GM19463 (cell line): ENCODE results near the gene SCAI.
"Not testable (repeated sequence)": the region's sequence is repeated elsewhere in the genome, so short reads cannot be mapped to it uniquely, and the experiment has no call there.

Source experiments
- ATAC-seq: cut with Tn5 transposase; IDR thresholded peaks from one replicate; pipeline ENCODE4 v1.9.1; 2021; ENCODE audit warnings: mild to moderate bottlenecking, moderate library complexity; ENCODE audit not compliant: unreplicated experiment

Gene SCAI

GRCh38 chr9:125150349-125151245, 7.3 kb upstream of the SCAI start:
- no peak for ATAC-seq

- no peak for ATAC-seq
These were observed 4.1 kb upstream of the SCAI start for GRCh38 chr9:125147401-125147951.

- ATAC-seq: no peak
These were observed 2.9 kb upstream of the SCAI start for GRCh38 chr9:125146247-125146646.

GRCh38 chr9:125145425-125145824, 2.1 kb upstream of the SCAI start:
- no peak for ATAC-seq

GRCh38 chr9:125142560-125143376, 560 bp downstream of the SCAI start:
- ATAC-seq: peak; percentile 30

- no peak for ATAC-seq
These were observed 1.6 kb downstream of the SCAI start for GRCh38 chr9:125141751-125142150.

- ATAC-seq: no peak
These were observed 2.1 kb downstream of the SCAI start for GRCh38 chr9:125141251-125141650.

GRCh38 chr9:125140576-125140975, 2.8 kb downstream of the SCAI start:
- ATAC-seq: no peak

GRCh38 chr9:125137200-125137599, 6.1 kb downstream of the SCAI start:
- no peak for ATAC-seq

GRCh38 chr9:125134976-125135375, 8.4 kb downstream of the SCAI start:
- ATAC-seq: no peak

GRCh38 chr9:125133403-125134329, 9.7 kb downstream of the SCAI start:
- no peak for ATAC-seq

- ATAC-seq: no peak
These were observed 11.6 kb downstream of the SCAI start for GRCh38 chr9:125131778-125132177.

- peak; percentile 99 for ATAC-seq
These were observed 17.1 kb downstream of the SCAI start for GRCh38 chr9:125126019-125126746.

- no peak for ATAC-seq
These were observed 17.8 kb downstream of the SCAI start for GRCh38 chr9:125125523-125125922.

- no peak for ATAC-seq
These were observed 22.2 kb downstream of the SCAI start for GRCh38 chr9:125121146-125121545.

- ATAC-seq: no peak
These were observed 23.6 kb downstream of the SCAI start for GRCh38 chr9:125119643-125120286.

- ATAC-seq: not testable (repeated sequence)
These were observed 24.6 kb downstream of the SCAI start for GRCh38 chr9:125118696-125119095.

- ATAC-seq: not testable (repeated sequence)
These were observed 28.8 kb downstream of the SCAI start for GRCh38 chr9:125114503-125114902.

- ATAC-seq: no peak
These were observed 32.9 kb downstream of the SCAI start for GRCh38 chr9:125110464-125110863.
